ENCODE measurements around the gene TMEM143. TPM values are rescaled to one million over a fixed set of nuclear protein-coding genes. Genes with fewer than 3 reads are reported as not detected.
A peak's percentile ranks its signal among the peaks of the same experiment; 100 is the strongest.

TMEM143 gene
- total RNA-seq, 2 experiments from 2014 or later: 17.1 to 19.4 TPM

GRCh38 chr19:48351341-48351752 lies 12.4 kb downstream of the TMEM143 start:
- POLR2A ChIA-PET: interaction anchor here (1.3 kb wide), 1 partner anchor 12 kb away, joined by 5 read pairs; the partner anchor contains the start of genes SYNGR4 and TMEM143

DNA sequence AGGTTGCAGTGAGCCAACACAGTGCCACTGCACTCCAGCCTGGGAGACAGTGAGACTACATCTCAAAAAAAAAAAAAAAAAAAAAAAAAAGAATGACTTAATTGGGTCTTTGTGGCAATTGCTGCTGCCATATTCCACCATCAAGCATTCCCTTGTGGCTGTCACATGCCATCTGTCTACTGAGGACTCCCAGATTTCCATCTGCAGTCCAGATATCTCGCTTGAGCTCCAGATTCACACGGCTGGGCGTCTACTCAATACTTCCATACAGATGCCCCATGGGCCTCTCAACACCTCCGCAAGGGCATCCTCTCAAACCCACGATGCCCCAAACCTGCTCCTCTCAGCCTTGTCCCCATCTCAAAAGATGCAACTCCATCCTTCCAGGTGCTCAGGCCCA lies 12.9 kb downstream of the TMEM143 start:
- Mint-ChIP-seq H3K4me3 (no peak overlapping the region), H3K27me3 (ENCODE audit: low read depth) (no peaks in the 10 kb centered on the region), H3K4me1 (ENCODE audit: low read depth) (peaks cover 6% of the 10 kb centered on the region), H3K27ac (no peak overlapping the region), H3K9me3 (ENCODE audit: insufficient read depth) (no peaks in the 10 kb centered on the region), H3K36me3 (ENCODE audit: low read depth) (no peaks in the 10 kb centered on the region)
- no peak for DNase-seq
- ATAC-seq: no peak
- ChIA-PET POLR2A (interaction anchor here (1.3 kb wide), 1 partner anchor 13 kb away, joined by 5 read pairs; the partner anchor contains the start of genes SYNGR4 and TMEM143), CTCF (interaction anchor here (0.7 to 2.6 kb wide), 11 partner anchors 10 to 233 kb away, joined by 3 to 17 read pairs (median 4); partner anchors contain the start of genes SYNGR4 and TMEM143)

More at GRCh38 chr19:48351341-48351752, 12.4 kb downstream of the TMEM143 start:
- no peaks in the 10 kb centered on the region for H3K36me3 Mint-ChIP-seq (ENCODE audit: low read depth)
- DNase-seq (peak; percentile 88), ATAC-seq (peak; percentile 99)
- H3K9me3 Mint-ChIP-seq (ENCODE audit: insufficient read depth): no peaks in the 10 kb centered on the region
- no peak overlapping the region for H3K4me3 Mint-ChIP-seq
- no peak overlapping the region for H3K27ac Mint-ChIP-seq
- no peaks in the 10 kb centered on the region for H3K27me3 Mint-ChIP-seq (ENCODE audit: low read depth)
- peaks cover 6% of the 10 kb centered on the region for H3K4me1 Mint-ChIP-seq (ENCODE audit: low read depth)
- CTCF ChIA-PET: interaction anchor here (0.7 to 2.6 kb wide), 11 partner anchors 10 to 233 kb away, joined by 3 to 17 read pairs (median 4); partner anchors contain the start of genes SYNGR4 and TMEM143

DNA sequence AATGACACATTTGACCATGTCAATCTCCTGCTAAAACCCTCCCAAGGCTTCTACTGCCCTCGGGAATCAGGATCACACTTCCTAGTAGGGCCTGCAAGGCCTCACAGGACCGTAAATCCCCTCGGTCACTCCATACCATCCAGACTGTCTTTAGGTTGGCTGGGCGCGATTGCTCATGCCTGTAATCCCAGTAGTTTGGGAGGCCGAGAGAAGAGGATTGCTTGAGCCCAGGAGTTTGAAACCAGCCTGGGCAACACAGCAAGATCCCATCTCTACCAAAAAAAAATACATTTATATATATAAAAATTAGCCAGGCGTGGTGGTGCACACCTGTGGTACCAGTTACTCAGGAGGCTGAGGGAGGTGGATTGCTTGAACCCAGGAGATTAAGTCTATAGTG lies 15.0 kb downstream of the TMEM143 start:
- no peak for ATAC-seq
- peaks cover 6% of the 10 kb centered on the region for H3K4me1 Mint-ChIP-seq (ENCODE audit: low read depth)
- POLR2A ChIA-PET: no interaction called here
- no peak overlapping the region for H3K27ac Mint-ChIP-seq
- no peak for DNase-seq
- CTCF ChIA-PET: no interaction called here
- H3K36me3 Mint-ChIP-seq (ENCODE audit: low read depth): no peaks in the 10 kb centered on the region
- H3K27me3 Mint-ChIP-seq (ENCODE audit: low read depth): no peaks in the 10 kb centered on the region
- no peaks in the 10 kb centered on the region for H3K9me3 Mint-ChIP-seq (ENCODE audit: insufficient read depth)
- H3K4me3 Mint-ChIP-seq: no peak overlapping the region

DNA sequence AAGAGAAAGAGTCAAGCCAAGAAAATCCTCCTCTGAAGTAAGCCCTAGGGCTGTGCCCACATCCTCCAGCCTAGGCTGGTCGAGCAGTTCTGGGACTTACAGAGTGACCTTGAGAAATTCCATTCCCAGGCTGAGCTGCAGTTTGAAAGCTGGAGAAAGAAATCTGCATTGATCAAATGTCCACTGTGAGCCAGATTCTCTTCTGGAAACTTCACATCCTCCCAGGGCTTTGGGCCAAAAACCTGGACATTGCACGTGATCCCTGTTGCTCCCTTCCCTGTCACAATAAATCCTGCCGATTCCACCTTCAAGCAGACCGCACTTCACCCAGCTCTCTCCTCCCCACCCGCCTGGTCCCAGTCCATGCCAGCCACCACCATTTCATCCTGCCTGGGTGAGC lies 15.7 kb downstream of the TMEM143 start:
- Mint-ChIP-seq H3K9me3 (ENCODE audit: insufficient read depth) (no peaks in the 10 kb centered on the region), H3K36me3 (ENCODE audit: low read depth) (no peaks in the 10 kb centered on the region), H3K27ac (peak overlapping the region; percentile 7), H3K27me3 (ENCODE audit: low read depth) (no peaks in the 10 kb centered on the region), H3K4me1 (ENCODE audit: low read depth) (peaks cover 6% of the 10 kb centered on the region), H3K4me3 (no peak overlapping the region)
- ATAC-seq (no peak), DNase-seq (no peak)
- ChIA-PET POLR2A (no interaction called here), CTCF (interaction anchor here (0.8 to 1.3 kb wide), 2 partner anchors 15 to 34 kb away, joined by 3 read pairs; no protein-coding TSS in a partner anchor)

DNA sequence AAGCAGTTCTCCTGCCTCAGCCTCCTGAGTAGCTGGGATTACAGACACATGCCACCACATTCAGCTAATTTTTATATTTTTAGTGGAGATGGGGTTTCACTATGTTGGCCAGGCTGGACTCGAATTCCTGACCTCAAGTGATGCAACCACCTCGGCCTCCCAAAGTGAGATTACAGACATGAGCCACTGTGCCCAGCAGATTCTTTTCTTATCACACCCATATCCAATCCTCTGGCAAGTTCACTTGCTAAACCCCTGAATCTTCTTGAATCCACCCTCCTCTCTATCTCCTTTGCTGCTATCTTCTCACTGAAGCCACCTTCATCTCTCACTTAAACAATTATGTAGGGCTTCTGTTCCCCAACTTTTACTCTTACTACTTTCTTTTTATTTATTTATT lies 17.5 kb downstream of the TMEM143 start:
- Mint-ChIP-seq H3K27ac (no peak overlapping the region), H3K9me3 (ENCODE audit: insufficient read depth) (no peaks in the 10 kb centered on the region), H3K4me3 (no peak overlapping the region), H3K36me3 (ENCODE audit: low read depth) (no peaks in the 10 kb centered on the region), H3K4me1 (ENCODE audit: low read depth) (peaks cover 2% of the 10 kb centered on the region), H3K27me3 (ENCODE audit: low read depth) (no peaks in the 10 kb centered on the region)
- ChIA-PET CTCF (no interaction called here), POLR2A (no interaction called here)
- ATAC-seq: no peak
- DNase-seq: no peak

DNA sequence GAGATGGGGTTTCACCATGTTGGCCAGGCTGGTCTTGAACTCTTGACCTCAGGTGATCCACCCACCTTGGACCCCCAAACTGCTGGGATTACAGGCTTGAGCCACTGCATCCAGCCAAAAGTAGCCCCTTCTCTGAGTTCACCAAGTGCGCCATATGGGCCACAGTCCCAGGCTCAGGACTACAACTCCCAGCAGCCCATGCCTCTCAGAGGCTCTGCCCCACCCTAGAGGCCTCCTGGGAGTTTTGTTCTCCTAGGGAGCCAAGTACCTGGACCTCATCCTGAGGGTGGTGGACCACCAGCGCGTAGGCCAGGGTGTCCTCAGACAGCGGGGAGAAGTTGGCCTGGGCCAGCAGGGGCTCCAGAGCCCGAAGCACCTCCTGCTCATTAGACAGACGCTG lies 18.8 kb downstream of the TMEM143 start:
- DNase-seq (peak; percentile 20), ATAC-seq (no peak)
- Mint-ChIP-seq H3K4me3 (no peak overlapping the region), H3K27ac (no peak overlapping the region), H3K4me1 (ENCODE audit: low read depth) (no peaks in the 10 kb centered on the region), H3K27me3 (ENCODE audit: low read depth) (no peaks in the 10 kb centered on the region), H3K9me3 (ENCODE audit: insufficient read depth) (no peaks in the 10 kb centered on the region), H3K36me3 (ENCODE audit: low read depth) (no peaks in the 10 kb centered on the region)
- ChIA-PET CTCF (no interaction called here), POLR2A (no interaction called here)

- Mint-ChIP-seq H3K9me3 (ENCODE audit: insufficient read depth) (no peaks in the 10 kb centered on the region), H3K27ac (no peak overlapping the region), H3K4me1 (ENCODE audit: low read depth) (no peaks in the 10 kb centered on the region), H3K4me3 (no peak overlapping the region), H3K27me3 (ENCODE audit: low read depth) (no peaks in the 10 kb centered on the region), H3K36me3 (ENCODE audit: low read depth) (no peaks in the 10 kb centered on the region)
- ATAC-seq: no peak
- ChIA-PET POLR2A (no interaction called here), CTCF (no interaction called here)
- no peak for DNase-seq
Observed at GRCh38 chr19:48342841-48343540, 20.7 kb downstream of the TMEM143 start.

GRCh38 chr19:48342414-48342738 lies 21.4 kb downstream of the TMEM143 start:
- H3K36me3 Mint-ChIP-seq (ENCODE audit: low read depth): no peaks in the 10 kb centered on the region
- no peak for DNase-seq
- no peaks in the 10 kb centered on the region for H3K9me3 Mint-ChIP-seq (ENCODE audit: insufficient read depth)
- H3K27ac Mint-ChIP-seq: no peak overlapping the region
- H3K4me3 Mint-ChIP-seq: no peak overlapping the region
- no peaks in the 10 kb centered on the region for H3K4me1 Mint-ChIP-seq (ENCODE audit: low read depth)
- POLR2A ChIA-PET: no interaction called here
- no peak for ATAC-seq
- CTCF ChIA-PET: no interaction called here
- H3K27me3 Mint-ChIP-seq (ENCODE audit: low read depth): no peaks in the 10 kb centered on the region

DNA sequence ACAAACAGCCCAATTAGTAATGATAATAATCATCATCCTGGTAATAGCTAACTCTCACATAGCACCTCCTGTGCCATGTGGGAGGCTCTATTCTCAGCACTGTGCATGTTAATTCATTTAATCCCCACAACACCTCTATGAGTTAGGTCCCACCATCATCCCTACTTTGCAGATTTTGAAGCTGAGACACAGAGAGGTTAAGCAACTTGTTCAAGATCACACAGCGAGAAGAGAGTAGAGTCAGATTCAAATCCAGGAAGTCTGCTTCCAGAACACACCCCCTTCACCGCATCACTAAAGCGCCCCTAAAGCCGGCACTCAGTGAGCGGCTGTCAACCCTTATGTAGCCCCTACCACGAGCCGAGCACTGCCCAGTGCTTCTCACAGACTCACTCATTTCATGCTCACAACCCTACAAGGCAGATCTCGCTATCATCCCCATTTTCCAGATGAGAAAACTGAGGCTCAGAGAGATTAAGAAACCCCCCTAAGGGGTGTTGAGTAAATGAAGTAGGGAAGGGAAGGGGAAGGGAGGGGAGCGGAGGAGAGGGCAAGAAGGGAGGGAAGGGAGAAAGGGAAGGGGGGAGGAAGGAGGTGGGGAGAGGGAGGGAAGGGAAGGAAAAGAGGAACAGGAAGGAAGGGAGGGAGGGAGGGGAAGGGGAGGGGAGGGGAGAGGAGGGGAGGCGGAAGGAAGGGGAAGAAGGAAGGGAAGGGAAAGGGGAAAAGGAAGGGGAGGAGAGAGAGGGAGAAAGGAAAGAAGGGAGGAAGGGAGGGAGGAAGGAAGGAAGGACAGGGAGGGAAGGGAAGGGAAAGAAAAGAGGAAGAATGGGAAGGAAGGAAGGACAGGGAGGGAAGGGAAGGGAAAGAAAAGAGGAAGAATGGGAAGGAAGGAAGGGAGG lies 22.0 kb downstream of the TMEM143 start:
- H3K27ac Mint-ChIP-seq: no peak overlapping the region
- no peaks in the 10 kb centered on the region for H3K4me1 Mint-ChIP-seq (ENCODE audit: low read depth)
- no peak for DNase-seq
- no peaks in the 10 kb centered on the region for H3K36me3 Mint-ChIP-seq (ENCODE audit: low read depth)
- POLR2A ChIA-PET: no interaction called here
- no peak overlapping the region for H3K4me3 Mint-ChIP-seq
- ATAC-seq: no peak
- no peaks in the 10 kb centered on the region for H3K9me3 Mint-ChIP-seq (ENCODE audit: insufficient read depth)
- no peaks in the 10 kb centered on the region for H3K27me3 Mint-ChIP-seq (ENCODE audit: low read depth)
- CTCF ChIA-PET: interaction anchor here (0.6 to 13.7 kb wide), 3 partner anchors 9 to 24 kb away, joined by 3 to 496 read pairs (median 7); partner anchors contain the start of genes EMP3, SYNGR4 and TMEM143

- Mint-ChIP-seq H3K9me3 (ENCODE audit: insufficient read depth) (no peaks in the 10 kb centered on the region), H3K36me3 (ENCODE audit: low read depth) (no peaks in the 10 kb centered on the region), H3K4me3 (no peak overlapping the region), H3K27ac (no peak overlapping the region), H3K27me3 (ENCODE audit: low read depth) (no peaks in the 10 kb centered on the region), H3K4me1 (ENCODE audit: low read depth) (no peaks in the 10 kb centered on the region)
- no peak for DNase-seq
- ChIA-PET CTCF (interaction anchor here (1.8 to 13.7 kb wide), 2 partner anchors 10 to 23 kb away, joined by 7 to 496 read pairs; partner anchors contain the start of gene EMP3), POLR2A (no interaction called here)
- ATAC-seq: no peak
Observed at GRCh38 chr19:48340995-48341394, 22.7 kb downstream of the TMEM143 start.

- POLR2A ChIA-PET: no interaction called here
- no peak for DNase-seq
- no peaks in the 10 kb centered on the region for H3K9me3 Mint-ChIP-seq (ENCODE audit: insufficient read depth)
- H3K36me3 Mint-ChIP-seq (ENCODE audit: low read depth): peaks cover 2% of the 10 kb centered on the region
- H3K4me3 Mint-ChIP-seq: no peak overlapping the region
- H3K27me3 Mint-ChIP-seq (ENCODE audit: low read depth): no peaks in the 10 kb centered on the region
- no peak overlapping the region for H3K27ac Mint-ChIP-seq
- ATAC-seq: no peak
- CTCF ChIA-PET: interaction anchor here (13.7 kb wide), 1 partner anchor 21 kb away, joined by 496 read pairs; the partner anchor contains the start of gene EMP3
- peaks cover 10% of the 10 kb centered on the region for H3K4me1 Mint-ChIP-seq (ENCODE audit: low read depth)
Observed at GRCh38 chr19:48338802-48339503, 24.8 kb downstream of the TMEM143 start.

Data from activated CD8-positive, alpha-beta T cell treated with anti-CD3 and anti-CD28 coated beads, Interleukin-2, amount 10 ng/mL, durations not matched to agents 7 days and 5 days (primary cell).